ENCODE results near the gene RFX1.
"Not testable (repeated sequence)": the region's sequence is repeated elsewhere in the genome, so short reads cannot be mapped to it uniquely, and the experiment has no call there.

- TF ChIP-seq EZH2 (IDR thresholded peaks at IDR 0.05); POLR2AphosphoS5 (IDR thresholded peaks at IDR 0.05; ENCODE audit: borderline replicate concordance, low read depth, low read length): not testable (repeated sequence)
These were observed 20.6 kb upstream of the RFX1 start for GRCh38 chr19:14026652-14027192.
